Lung (tissue), 12 donors: ENCODE measurements around the gene ATG10. TPM values are rescaled to one million over a fixed set of nuclear protein-coding genes. Genes with fewer than 3 reads are reported as not detected.

Experiments
- ATAC-seq: fragments of 200-7000 bp; cut with Tn5 transposase; one replicate; pipeline ENCODE4 v1.9.1; 2020; ENCODE audit warnings: moderate number of reproducible peaks; ENCODE audit not compliant: insufficient read depth, low FRiP score
- DNase-seq, 3 donors: peaks; one replicate each; pipeline ENCODE4 v3.0.0-alpha.2; 2013 to 2017
- H3K27ac ChIP-seq, 2 donors: one replicate each; pipeline ENCODE4 v1.5.1; 2013; ENCODE audit warnings: mild to moderate bottlenecking in 2 of 2, moderate library complexity in 2 of 2, control low read depth in 1 of 2, inconsistent platforms in 1 of 2, low read depth in 1 of 2, low read length in 1 of 2
- H3K27me3 ChIP-seq, 3 donors: one replicate each; pipeline ENCODE4 v1.5.1; 2013; ENCODE audit warnings: low read length in 2 of 3; ENCODE audit not compliant: control insufficient read depth in 3 of 3, insufficient read depth in 3 of 3
- H3K36me3 ChIP-seq, 4 donors: one replicate each; pipeline ENCODE4 v1.5.1; 2013; ENCODE audit warnings: low read length in 4 of 4, mild to moderate bottlenecking in 1 of 4, moderate library complexity in 1 of 4; ENCODE audit not compliant: control insufficient read depth in 4 of 4, insufficient read depth in 4 of 4
- H3K4me1 ChIP-seq, 5 donors: one replicate each; pipeline ENCODE4 v1.5.1; 2013; ENCODE audit warnings: low read length in 5 of 5, mild to moderate bottlenecking in 2 of 5, moderate library complexity in 1 of 5; ENCODE audit not compliant: control insufficient read depth in 5 of 5, insufficient read depth in 5 of 5
- H3K4me3 ChIP-seq: one replicate; pipeline ENCODE4 v1.5.1; 2013; ENCODE audit warnings: mild to moderate bottlenecking, control low read depth, moderate library complexity
- H3K9ac ChIP-seq, 2 donors: one replicate each; pipeline ENCODE4 v1.5.1; 2013; ENCODE audit warnings: low read length in 2 of 2, control low read depth in 1 of 2; ENCODE audit not compliant: insufficient read depth in 1 of 2
- H3K9me3 ChIP-seq, 4 donors: one replicate each; pipeline ENCODE4 v1.5.1; 2013; ENCODE audit warnings: low read length in 3 of 4, mild to moderate bottlenecking in 1 of 4, moderate library complexity in 1 of 4; ENCODE audit not compliant: control insufficient read depth in 4 of 4, insufficient read depth in 3 of 4
- WGBS, 2 donors: extraction: QIAGEN DNeasy Blood & Tissue Kit; methylation state at CpG; one replicate each; pipeline ENCODE4 v1.1.7; 2013; 5-methylcytosine and 5-hydroxymethylcytosine counted together
- polyA plus RNA-seq, 2 donors: library from polyadenylated mRNA; stranded (reverse); fragments of 200-250 nt; gene quantifications; one replicate each; pipeline ENCODE4 v1.2.1, GENCODE V29; 2013
- total RNA-seq, 2 donors: library from RNA; depleted of rRNA in 1 of 2; stranded (reverse); fragments of >200 nt in 1 of 2; gene quantifications; one replicate each; pipeline ENCODE4 v1.2.1, GENCODE V29; 2014 to 2021
- TF ChIP-seq, protein P1 (sequence below): IDR thresholded peaks from 2 replicates; pipeline ENCODE4 v1.5.1; 2012; ENCODE audit warnings: mild to moderate bottlenecking; ENCODE audit errors: control extremely low read depth, extremely low read depth
- donor health status: control.
- donor health status: control.
- donor health status: Bipolar disorder and iron deficiency.
- donor health status: healthy.
- donor health status: DM: yes; HTN: yes; CAD: no.

ATG10 gene
- total and polyA plus RNA-seq, 4 donors: 4.6 to 10.2 (median 5.8) TPM

DNA sequence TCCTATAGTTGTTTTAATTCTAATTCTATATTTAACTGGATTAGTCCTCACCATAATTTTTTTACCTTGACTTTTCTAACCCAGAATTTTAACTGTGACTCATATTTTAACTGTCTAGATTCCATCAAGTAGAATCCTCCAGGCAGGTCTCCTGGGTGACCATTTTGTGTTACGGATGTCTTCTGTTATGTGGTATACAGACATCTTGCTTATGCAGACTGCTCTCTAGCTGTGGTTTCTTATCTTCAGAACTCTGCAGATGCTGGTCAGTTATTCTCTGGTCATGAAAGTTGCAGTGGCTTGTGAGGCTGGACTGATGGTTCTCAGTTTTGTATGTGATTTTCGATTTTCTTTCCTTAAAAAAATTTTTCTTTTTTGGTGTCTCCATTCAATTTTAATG, 139.4 kb downstream of the ATG10 start:
- H3K9me3 ChIP-seq: no peaks in the 10 kb centered on the region
- H3K4me3 ChIP-seq: no peak overlapping the region
- ATAC-seq (no peak), DNase-seq (no peak)
- no peaks in the 10 kb centered on the region for H3K27me3 ChIP-seq
- no peak overlapping the region for H3K27ac ChIP-seq
- H3K9ac ChIP-seq: no peak overlapping the region
- WGBS, 2 donors: 88 to 91% methylated on average over 2 of the region's 2 CpGs
- no peaks in the 10 kb centered on the region for H3K36me3 ChIP-seq
- peaks cover 0 to 9% (median 0%) of the 10 kb centered on the region in 5 donors for H3K4me1 ChIP-seq
- TF ChIP-seq, protein P1, sequence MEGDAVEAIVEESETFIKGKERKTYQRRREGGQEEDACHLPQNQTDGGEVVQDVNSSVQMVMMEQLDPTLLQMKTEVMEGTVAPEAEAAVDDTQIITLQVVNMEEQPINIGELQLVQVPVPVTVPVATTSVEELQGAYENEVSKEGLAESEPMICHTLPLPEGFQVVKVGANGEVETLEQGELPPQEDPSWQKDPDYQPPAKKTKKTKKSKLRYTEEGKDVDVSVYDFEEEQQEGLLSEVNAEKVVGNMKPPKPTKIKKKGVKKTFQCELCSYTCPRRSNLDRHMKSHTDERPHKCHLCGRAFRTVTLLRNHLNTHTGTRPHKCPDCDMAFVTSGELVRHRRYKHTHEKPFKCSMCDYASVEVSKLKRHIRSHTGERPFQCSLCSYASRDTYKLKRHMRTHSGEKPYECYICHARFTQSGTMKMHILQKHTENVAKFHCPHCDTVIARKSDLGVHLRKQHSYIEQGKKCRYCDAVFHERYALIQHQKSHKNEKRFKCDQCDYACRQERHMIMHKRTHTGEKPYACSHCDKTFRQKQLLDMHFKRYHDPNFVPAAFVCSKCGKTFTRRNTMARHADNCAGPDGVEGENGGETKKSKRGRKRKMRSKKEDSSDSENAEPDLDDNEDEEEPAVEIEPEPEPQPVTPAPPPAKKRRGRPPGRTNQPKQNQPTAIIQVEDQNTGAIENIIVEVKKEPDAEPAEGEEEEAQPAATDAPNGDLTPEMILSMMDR: no peak

DNA sequence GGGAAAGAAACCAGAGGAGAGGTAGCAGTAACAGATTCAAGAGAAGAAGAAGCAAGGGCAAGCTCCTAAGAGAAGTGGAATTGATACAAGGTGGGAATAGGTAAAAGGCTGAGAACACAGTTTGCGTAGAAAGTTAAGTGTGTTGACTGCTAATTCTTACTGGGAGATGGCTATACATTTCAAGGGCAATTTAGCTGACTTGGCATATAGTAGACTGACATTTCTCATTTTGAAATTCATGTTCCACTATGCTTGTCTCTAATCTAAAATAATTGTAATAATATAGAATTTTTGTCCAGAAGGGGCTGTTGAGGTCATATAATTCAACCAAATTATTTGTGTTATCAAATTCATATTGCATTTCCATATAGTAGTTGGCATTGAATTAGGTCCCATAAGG, 144.0 kb downstream of the ATG10 start:
- 93 to 100% methylated on average over 1 of the region's 1 CpG for WGBS, 2 donors
- TF ChIP-seq, protein P1: no peak
- ATAC-seq (no peak), DNase-seq (no peak)
- no peaks in the 10 kb centered on the region for H3K36me3 ChIP-seq
- H3K4me3 ChIP-seq: no peak overlapping the region
- no peaks in the 10 kb centered on the region for H3K9me3 ChIP-seq
- H3K27me3 ChIP-seq: no peaks in the 10 kb centered on the region
- no peaks in the 10 kb centered on the region for H3K4me1 ChIP-seq
- H3K27ac ChIP-seq: no peak overlapping the region
- H3K9ac ChIP-seq: no peak overlapping the region

DNA sequence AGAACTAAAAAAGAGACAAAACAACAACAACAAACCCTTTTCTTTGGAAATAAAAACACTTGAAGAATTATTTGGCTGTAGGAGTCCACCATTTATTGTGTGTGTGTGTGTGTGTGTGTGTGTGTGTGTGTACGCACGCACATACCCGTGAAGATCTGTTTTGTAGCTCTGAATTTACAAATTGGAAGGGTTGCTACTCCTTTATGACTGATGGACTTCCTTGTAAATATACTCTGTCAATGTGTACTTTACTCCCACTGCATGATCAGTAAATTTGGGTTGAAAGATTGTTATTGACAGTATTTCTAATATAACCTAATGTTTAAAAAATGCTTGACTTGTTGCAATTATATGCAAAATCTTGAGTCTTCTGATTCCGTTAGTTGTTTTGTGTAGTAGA, 148.1 kb downstream of the ATG10 start:
- no peak overlapping the region for H3K4me3 ChIP-seq
- ATAC-seq (no peak), DNase-seq (no peak)
- H3K36me3 ChIP-seq: no peaks in the 10 kb centered on the region
- no peak overlapping the region for H3K9ac ChIP-seq
- no peak overlapping the region for H3K27ac ChIP-seq
- H3K27me3 ChIP-seq: no peaks in the 10 kb centered on the region
- TF ChIP-seq, protein P1: no peak
- no peaks in the 10 kb centered on the region for H3K9me3 ChIP-seq
- no peaks in the 10 kb centered on the region for H3K4me1 ChIP-seq
- whole genome bisulfite sequencing, 2 donors: 89 to 92% methylated on average over 4 of the region's 4 CpGs

DNA sequence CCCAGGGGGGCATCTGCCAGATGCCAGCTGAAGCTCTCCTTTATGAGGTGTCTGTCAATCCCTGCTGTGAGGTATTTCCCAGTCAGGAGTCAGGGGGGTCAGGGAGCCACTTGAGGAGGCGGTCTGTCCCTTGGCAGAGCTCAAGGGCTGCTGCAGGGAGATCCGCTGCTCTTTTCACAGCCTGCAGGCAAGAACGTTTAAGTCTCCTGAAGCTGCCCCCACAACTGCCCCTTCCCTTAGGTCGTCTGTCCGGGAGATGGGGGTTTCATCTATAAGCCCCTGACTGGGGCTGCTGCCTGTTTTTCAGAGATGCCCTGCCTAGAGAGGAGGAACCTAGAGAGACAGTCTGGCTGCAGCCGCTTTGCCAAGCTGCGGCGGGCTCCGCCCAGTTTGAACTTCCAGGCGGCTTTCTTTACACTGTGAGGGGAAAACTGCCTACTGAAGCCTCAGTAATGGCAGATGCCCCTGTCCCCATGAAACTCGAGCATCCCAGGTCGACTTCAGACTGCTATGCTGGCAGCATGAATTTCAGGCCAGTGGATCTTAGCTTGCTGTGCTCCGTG, 158.0 kb downstream of the ATG10 start:
- no peak overlapping the region for H3K4me3 ChIP-seq
- H3K36me3 ChIP-seq: no peaks in the 10 kb centered on the region
- H3K27me3 ChIP-seq: no peaks in the 10 kb centered on the region
- ATAC-seq (no peak), DNase-seq (no peak)
- TF ChIP-seq, protein P1: no peak
- WGBS, 2 donors: 90 to 93% methylated on average over 13 of the region's 13 CpGs
- H3K27ac ChIP-seq: no peak overlapping the region
- no peaks in the 10 kb centered on the region for H3K4me1 ChIP-seq
- no peak overlapping the region for H3K9ac ChIP-seq
- H3K9me3 ChIP-seq: peaks cover 0 to 3% (median 0%) of the 10 kb centered on the region in 4 donors
